HG02938 (cell line): ENCODE results near the gene ERI3.

ENCODE experiments used
- ATAC-seq: cut with Tn5 transposase; IDR thresholded peaks from one replicate; pipeline ENCODE4 v1.9.1; 2021; ENCODE audit warnings: mild to moderate bottlenecking, moderate library complexity; ENCODE audit not compliant: unreplicated experiment

ERI3 gene

DNA sequence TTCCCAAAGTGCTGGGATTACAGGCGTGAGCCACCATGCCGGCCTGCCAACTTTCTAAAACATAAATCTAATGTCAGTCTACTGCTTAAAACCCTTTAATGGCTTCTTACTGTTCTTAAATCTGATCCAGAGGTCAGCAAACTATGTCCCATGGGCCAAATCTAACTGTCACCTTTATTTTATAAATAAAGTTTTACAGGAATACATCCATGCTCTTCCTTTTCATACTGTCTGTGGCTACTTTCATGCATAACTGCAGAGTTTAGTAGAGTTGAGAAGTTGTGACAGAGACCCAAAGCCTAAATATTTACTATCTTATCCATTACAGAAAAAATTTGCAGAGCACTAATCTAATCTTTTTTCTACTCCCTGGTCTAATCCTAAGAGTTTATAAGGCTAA, 3.8 kb downstream of the ERI3 start:
- no peak for ATAC-seq

- ATAC-seq: no peak
These were observed 7.0 kb downstream of the ERI3 start for GRCh38 chr1:44348061-44348485.

DNA sequence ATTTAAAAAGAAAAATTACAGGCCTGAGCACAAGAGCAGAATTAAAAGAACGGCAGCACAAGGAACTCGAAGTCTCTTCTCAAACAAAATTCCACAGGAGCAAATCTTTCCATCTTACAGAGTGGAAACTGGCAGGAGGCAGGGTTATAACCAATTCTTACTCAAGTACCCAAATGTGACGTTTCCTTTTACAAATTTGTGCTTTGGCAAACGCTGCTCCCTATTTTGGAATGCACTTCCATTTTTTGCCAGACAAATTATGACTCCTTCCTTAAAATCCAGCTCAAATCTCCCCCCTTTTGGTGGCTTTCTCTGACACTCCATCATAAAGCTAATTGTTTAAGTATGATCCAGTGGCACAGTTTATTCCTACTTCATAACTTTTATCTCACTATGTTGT, 7.8 kb downstream of the ERI3 start:
- no peak for ATAC-seq

DNA sequence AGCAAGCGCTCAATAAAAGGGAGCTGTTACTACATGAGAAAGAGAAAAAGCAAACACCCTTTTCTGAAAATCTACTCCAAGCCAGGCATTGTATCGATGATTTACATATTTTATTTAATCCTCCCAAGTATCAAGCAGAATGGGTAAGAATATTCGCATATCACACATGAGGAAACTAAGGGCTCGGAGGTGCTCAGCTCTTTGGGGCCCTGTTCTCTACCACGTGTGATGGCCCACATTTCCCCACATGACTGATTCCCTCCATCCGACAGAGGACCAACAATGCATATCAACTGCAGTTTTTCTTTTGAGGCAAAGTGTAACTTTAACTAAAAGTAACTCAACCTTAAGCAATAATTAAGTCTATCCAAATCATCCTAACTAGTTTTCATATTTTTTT, 8.2 kb downstream of the ERI3 start:
- ATAC-seq: no peak

GRCh38 chr1:44346184-44346583, 8.9 kb downstream of the ERI3 start:
- ATAC-seq: no peak

DNA sequence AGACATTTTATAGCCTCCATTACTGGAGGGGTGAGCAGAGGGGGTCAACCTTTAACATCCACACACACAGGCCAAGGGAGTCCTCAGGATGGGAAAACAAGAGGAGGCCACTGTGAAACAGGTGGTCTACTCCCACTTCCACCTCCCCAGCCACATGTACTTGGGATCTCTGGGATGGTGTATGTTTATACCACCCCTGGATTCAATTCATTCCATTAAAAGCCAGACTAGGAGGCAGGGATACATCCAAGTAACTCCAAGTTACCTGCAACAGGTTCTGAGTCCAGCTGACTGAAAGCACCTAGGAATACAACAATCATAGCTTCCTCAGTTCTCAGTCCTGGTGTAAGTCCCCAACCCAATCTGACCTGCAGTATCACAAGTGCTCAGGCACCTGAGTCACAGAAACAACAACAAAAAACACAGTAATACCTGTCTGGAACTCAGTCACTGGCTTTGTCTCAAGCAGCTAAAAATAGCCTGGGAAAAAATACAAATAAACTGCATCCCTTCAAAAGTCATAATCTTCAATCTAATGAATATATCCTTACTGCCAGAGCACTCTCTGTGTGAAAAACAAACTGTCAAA, 9.8 kb downstream of the ERI3 start:
- no peak for ATAC-seq

DNA sequence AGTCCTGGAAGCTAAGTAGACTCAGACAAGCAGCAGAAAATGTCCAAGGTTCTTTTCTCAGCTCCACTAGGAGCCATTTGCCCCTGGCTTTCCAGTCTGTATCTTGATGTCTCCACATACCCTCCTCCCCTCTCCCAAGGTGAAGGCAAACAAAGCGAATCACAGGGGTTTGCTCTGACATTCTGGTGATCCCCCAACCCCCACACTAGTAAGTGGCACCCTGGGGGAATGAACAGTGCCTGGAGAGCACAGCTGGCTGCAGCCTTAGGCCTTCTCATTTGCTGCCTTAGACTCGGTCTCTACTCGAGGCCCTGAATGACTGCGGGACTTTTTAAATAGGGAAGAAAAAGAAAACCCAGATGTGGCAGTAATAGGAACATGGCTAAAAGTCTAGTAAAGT, 15.3 kb downstream of the ERI3 start:
- no peak for ATAC-seq

- no peak for ATAC-seq
These were observed 16.9 kb downstream of the ERI3 start for GRCh38 chr1:44338136-44338535.

DNA sequence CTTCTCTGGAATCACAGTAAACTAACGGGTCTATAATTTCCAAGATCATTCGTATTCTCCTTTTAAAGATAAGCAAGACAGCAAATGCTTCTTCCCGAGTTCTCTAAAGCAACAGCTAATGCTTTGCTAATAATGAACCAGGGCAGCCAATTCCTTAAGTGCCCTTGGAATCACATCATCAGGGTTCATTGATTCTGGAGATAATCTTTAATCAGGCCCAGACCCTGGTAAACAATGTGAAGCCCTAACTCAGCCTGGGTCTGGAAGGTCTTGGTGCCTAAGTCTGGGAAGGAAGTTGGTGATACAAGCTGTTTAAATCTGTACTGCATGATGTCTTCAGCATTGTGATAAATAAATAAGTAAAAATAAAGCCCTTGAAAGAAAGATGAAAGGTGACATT, 18.4 kb downstream of the ERI3 start:
- no peak for ATAC-seq

- no peak for ATAC-seq
These were observed 20.1 kb downstream of the ERI3 start for GRCh38 chr1:44334968-44335367.

- ATAC-seq: no peak
These were observed 21.7 kb downstream of the ERI3 start for GRCh38 chr1:44333376-44333775.

DNA sequence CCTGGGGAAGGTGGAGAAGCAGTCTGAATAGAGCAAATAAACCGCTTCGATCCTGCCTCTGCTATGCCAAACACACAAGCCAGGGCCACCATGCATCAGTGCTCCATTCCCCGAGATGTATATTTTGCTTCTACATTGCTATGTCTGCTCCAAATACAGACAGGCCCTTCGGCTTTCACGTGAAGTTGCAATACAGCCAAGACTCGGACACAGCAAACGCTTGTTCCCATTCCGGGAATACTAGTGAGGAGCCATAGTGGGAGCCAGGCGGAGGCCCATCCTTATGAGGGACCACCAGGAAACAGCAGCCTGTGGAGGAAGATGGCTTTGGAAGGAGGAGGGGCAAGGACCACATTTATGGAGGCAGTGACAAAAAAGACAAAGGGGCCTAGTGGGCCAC, 22.6 kb downstream of the ERI3 start:
- ATAC-seq: no peak

DNA sequence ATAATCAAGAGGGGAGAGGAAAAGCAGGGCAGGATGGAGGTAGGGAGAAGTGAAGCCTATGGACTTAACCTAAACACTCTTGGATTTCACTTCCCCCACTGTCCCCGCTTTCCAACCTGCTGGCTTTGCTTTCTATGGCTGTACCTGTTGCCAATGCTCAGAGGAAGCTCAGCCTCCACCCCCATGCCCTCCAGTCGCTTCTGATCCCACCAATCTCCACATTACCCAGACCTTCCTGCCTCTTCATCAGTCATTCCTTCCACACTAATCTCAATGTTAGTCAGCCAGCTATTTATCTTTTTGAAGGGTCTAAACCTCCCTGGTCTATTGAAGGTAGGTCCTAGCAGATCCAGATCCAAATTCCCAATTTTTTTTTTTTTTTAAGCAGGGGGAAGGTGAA, 24.1 kb downstream of the ERI3 start:
- ATAC-seq: no peak

DNA sequence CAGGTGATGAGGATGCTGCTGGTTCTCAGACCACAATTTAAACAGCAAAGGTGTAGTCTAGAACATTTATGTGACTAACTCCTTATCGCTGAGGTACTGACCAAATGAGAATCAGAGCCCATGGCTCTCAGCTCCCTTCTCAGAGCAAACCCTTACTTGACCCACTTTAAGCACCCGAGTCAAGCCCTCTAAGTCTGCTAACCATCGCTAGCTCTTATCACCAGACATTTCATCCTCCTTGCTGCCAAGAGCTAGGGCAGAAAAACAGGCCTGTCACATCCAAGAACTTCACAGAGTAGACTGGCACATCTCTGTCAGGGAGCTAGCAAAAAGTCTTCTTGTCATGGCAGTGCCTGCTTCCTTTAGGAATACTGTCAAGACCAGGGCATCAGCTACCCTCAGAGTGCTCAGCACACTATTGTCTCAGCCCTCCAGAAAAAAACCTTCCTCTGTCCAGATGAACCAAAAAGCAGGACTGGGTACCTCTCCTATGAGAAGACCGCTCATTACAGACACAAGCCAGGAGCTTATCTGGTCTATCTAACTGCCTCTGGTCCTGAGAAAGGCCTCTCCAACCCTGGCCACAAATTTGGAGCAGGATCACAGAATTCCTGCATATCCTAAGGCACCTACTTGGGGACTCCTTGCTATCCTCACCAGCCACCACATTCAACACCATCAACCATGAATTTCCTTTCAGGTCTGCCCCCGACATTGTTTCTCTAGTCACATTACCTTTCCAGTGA, 26.2 kb downstream of the ERI3 start:
- no peak for ATAC-seq

DNA sequence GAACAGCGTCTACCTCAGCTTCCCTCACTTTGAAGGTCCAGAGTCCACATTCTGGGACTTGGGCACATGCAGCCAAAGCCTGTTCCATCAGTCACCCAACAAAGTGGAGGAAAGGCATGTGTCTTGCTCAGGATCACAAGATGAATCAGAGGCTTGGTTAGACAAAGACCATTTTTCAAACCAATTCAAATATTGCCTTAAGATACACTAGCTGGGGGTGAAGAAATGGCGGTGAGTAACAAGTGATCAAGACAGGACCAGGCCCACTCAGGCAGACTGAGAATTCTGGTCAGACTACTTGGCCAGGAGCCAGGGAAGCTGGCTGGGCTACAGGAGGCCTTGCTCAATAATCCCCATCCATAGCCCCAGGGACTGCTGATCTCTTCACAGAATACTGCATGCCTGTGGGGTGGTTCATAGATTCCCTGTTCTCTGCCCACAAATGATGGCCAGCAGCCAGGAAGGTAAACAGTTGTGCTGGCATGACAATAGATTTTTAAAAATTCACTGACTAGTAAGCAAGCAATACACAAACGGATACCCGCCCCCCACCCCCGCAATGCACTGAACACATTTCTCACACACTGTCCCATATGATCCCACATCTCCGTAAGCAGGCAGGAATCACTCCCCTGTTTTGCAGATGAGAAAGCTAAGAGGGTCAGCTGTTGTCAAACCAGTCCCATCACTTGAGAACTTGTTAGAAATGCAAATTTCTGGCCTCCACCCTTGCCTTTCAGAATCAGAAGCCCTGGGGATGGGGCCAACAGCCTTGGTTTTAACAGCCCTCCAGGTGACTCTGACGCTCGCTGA, 27.2 kb downstream of the ERI3 start:
- no peak for ATAC-seq

GRCh38 chr1:44326821-44327465, 28.1 kb downstream of the ERI3 start:
- no peak for ATAC-seq

- no peak for ATAC-seq
These were observed 28.9 kb downstream of the ERI3 start for GRCh38 chr1:44326024-44326701.

- ATAC-seq: no peak
These were observed 31.1 kb downstream of the ERI3 start for GRCh38 chr1:44323947-44324346.

- ATAC-seq: no peak
These were observed 32.7 kb downstream of the ERI3 start for GRCh38 chr1:44322367-44322766.

DNA sequence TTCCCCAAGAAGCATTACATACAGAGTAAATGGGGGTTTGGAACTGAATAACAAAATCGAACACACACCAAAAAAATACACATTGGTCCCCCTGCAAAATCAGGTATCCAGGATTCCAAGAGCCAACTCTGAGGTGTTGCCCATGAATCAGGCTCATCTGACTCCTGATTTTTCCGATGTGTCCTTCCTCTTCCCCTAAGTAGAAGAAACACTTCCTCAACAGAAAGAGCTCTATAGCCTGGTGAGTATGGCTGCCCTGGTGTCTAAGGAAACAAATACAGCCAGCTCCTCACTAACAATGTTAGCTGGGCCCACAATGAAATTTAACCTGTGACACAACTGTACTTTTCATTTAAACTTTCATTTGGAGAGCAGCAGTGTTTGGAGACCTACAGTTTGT, 33.6 kb downstream of the ERI3 start:
- no peak for ATAC-seq
